Lower leg skin (tissue), 4 donors: ENCODE results near the gene C2orf69. TPM values are rescaled to one million over a fixed set of nuclear protein-coding genes. Genes with fewer than 3 reads are reported as not detected.

Experiments used
- DNase-seq, 2 donors: peaks; one replicate each; pipeline ENCODE4 v3.0.0-alpha.2; 2019; ENCODE audit warnings: low spot score in 2 of 2
- H3K4me3 ChIP-seq: fragments of 200-600 bp; sonication (generic); 2 replicates; pipeline ENCODE4 v1.5.1; 2017; ENCODE audit warnings: mild to moderate bottlenecking, low read depth; ENCODE audit not compliant: poor library complexity, severe bottlenecking
- POLR2A ChIP-seq, 2 donors: fragments of 450-650 bp; IDR thresholded peaks; one replicate each; pipeline ENCODE4 v1.6.1; 2016 to 2017; ENCODE audit warnings: antibody characterized with exemption in 2 of 2, mild to moderate bottlenecking in 1 of 2, moderate library complexity in 1 of 2
- WGBS, 2 donors: methylation state at CpG; one replicate each; pipeline ENCODE4 v1.1.5; 2018; 5-methylcytosine and 5-hydroxymethylcytosine counted together
- intact Hi-C: fragments of 100-400 bp; cut with DNase I; formaldehyde crosslinking; loops from one replicate; pipeline ENCODE4 v1.15.0; 2023; ENCODE audit warnings: low total_unique reads
- total RNA-seq, 4 donors: library from RNA; depleted of rRNA; stranded (reverse); fragments of >200 nt; gene quantifications; one replicate each; pipeline ENCODE4 v1.1.0, GENCODE V29; 2016
- TF ChIP-seq, protein P1 (sequence below), 3 donors: fragments of 450-650 bp; IDR thresholded peaks; one replicate each; pipeline ENCODE4 v1.5.1; 2016; ENCODE audit warnings: antibody characterized with exemption in 3 of 3, mild to moderate bottlenecking in 3 of 3, moderate library complexity in 2 of 3

Gene C2orf69
- total RNA-seq, 4 donors from 2014 or later, result 12.1 to 13.7 (median 12.9) TPM

DNA sequence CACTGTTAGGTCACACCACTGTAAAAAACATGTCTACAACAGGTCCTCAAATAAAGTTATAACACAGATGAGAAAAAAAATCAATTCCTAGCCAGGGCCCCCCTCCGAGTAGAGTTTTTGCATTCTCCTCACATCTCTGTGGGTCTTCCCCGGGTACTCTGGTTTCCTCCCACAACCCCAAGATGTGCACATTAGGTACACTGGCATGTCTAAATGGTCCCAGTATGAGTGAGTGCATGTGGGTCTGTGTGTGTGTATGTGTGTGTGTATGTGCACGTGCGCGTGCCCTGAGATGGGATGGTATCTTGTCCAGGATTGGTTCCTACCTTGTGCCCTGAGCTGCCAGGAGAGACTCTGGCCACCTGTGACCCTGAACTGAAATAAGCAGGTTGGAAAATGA lies 39.3 kb downstream of the C2orf69 start:
- no peak for DNase-seq
- intact Hi-C loops, result no loop called here
- 89 to 93% methylated on average over 5 of the region's 5 CpGs for WGBS, 2 donors
- no peak for TF ChIP-seq POLR2A (IDR thresholded peaks at IDR 0.05)
- TF ChIP-seq, protein P1, sequence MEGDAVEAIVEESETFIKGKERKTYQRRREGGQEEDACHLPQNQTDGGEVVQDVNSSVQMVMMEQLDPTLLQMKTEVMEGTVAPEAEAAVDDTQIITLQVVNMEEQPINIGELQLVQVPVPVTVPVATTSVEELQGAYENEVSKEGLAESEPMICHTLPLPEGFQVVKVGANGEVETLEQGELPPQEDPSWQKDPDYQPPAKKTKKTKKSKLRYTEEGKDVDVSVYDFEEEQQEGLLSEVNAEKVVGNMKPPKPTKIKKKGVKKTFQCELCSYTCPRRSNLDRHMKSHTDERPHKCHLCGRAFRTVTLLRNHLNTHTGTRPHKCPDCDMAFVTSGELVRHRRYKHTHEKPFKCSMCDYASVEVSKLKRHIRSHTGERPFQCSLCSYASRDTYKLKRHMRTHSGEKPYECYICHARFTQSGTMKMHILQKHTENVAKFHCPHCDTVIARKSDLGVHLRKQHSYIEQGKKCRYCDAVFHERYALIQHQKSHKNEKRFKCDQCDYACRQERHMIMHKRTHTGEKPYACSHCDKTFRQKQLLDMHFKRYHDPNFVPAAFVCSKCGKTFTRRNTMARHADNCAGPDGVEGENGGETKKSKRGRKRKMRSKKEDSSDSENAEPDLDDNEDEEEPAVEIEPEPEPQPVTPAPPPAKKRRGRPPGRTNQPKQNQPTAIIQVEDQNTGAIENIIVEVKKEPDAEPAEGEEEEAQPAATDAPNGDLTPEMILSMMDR (IDR thresholded peaks at IDR 0.05), result no peak
- no peak overlapping the region for H3K4me3 ChIP-seq

DNA sequence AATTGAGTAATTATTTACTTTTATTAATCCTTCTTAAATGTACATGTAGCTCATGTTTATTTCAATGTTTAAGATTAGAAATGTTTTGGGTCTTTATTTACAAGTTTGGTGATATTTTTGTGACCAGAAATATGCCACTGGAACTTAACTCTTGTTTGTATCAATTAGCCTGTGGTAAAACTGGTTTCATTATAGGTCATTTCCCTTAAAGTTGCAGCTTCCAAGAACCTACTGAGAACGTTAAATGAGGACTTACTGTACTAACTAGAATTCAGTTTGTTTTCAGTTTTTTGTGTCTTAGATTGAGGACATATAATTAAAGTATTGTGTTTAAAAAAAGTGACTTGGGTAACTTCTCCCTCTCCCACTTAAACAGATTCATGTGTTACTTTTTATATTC lies 39.9 kb downstream of the C2orf69 start:
- no peak for DNase-seq
- H3K4me3 ChIP-seq, result no peak overlapping the region
- intact Hi-C loops, result no loop called here
- 56 to 67% methylated on average over 1 of the region's 1 CpG for WGBS, 2 donors
- TF ChIP-seq POLR2A (IDR thresholded peaks at IDR 0.05), result no peak
- TF ChIP-seq, protein P1 (IDR thresholded peaks at IDR 0.05), result no peak

DNA sequence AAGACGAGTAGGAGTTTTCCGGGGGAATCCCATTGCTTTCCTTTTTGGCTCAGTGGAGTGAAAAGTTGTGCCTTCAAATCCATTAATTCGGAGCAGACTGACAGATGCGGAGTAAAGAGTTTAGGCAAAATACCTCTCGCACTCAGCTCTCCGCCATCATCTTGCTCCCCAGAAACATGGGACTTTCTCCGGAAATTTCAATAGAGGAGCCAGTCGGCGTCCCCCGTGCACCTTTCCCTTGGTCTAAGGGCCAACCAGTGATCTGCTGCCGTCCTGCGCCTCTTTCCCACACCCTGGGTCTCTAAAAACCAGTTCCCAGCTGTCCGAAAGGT lies 43.9 kb downstream of the C2orf69 start:
- 0 to 1% methylated on average over 13 of the region's 13 CpGs for WGBS, 2 donors
- intact Hi-C loops, result no loop called here
- no peak for DNase-seq
- TF ChIP-seq POLR2A (IDR thresholded peaks at IDR 0.05), result no peak
- TF ChIP-seq, protein P1 (IDR thresholded peaks at IDR 0.05), result no peak
- H3K4me3 ChIP-seq, result peak overlapping the region; percentile 100

DNA sequence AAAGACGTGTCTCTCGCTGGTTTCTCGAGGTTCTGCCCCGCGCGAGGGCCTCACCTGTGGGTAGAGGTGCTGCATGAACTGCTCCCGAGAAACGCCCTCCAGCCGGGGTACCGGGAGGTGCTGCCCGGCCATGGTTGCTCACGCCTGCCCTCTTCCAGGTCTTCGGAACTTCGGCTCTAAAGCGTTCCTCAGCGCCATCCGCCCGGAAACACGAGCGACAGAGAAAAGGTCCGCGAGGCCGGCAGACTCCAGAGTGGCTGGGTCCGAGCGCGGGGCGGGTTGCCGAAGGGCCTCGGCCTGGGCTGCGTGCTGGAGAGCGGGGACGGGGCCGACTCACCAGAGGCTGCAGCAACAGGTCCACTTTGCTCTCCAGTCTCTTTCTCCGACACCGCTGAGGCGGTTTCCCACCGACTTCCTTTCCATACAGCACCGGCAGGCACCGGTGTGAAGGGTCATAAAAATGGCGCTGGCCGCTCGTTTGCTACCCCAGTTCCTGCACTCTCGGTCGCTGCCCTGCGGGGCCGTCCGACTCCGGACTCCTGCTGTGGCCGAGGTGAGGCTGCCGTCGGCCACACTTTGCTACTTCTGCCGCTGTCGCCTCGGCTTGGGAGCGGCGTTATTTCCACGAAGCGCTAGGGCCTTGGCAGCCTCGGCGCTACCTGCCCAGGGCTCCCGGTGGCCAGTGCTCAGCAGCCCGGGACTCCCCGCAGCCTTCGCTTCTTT lies 44.4 kb downstream of the C2orf69 start, which contains the start of the genes MAIP1 and TYW5:
Gene MAIP1 (plus strand): TSS at position 244 of the 723 bp plus-strand sequence. CDS start 217 bp downstream, at position 461.
Gene TYW5 (minus strand): TSS at position 153 of the 723 bp plus-strand sequence. CDS start 21 bp downstream, at position 132.
- peak within 1 kb of the TSS; percentile 100 for H3K4me3 ChIP-seq
- TF ChIP-seq, protein P1 (IDR thresholded peaks at IDR 0.05), result peak in 1 of 3 donors; percentile 56
- TF ChIP-seq POLR2A (IDR thresholded peaks at IDR 0.05), result peak in 1 of 2 donors; percentile 9
- peak; percentile 75 to 95 for DNase-seq
- 0 to 1% methylated on average over 41 to 42 of the region's 64 CpGs for WGBS, 2 donors
- intact Hi-C loops, result no loop called here

DNA sequence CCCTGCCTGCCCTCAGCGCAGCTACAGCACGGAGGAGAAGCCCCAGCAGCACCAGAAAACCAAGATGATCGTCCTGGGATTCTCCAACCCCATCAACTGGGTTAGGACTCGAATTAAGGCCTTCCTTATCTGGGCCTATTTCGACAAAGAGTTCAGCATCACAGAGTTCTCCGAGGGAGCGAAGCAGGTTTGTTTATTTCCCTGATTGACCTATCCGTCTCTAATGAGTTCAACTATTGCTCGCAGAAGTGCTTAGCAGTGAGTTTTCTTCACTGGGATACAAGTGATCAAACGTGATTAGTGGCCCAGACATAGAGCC lies 44.9 kb downstream of the C2orf69 start:
- 0% methylated on average over 10 of the region's 10 CpGs for WGBS, 2 donors
- no peak for DNase-seq
- intact Hi-C loops, result no loop called here
- peak overlapping the region; percentile 100 for H3K4me3 ChIP-seq
- TF ChIP-seq POLR2A (IDR thresholded peaks at IDR 0.05), result no peak
- TF ChIP-seq, protein P1 (IDR thresholded peaks at IDR 0.05), result no peak

DNA sequence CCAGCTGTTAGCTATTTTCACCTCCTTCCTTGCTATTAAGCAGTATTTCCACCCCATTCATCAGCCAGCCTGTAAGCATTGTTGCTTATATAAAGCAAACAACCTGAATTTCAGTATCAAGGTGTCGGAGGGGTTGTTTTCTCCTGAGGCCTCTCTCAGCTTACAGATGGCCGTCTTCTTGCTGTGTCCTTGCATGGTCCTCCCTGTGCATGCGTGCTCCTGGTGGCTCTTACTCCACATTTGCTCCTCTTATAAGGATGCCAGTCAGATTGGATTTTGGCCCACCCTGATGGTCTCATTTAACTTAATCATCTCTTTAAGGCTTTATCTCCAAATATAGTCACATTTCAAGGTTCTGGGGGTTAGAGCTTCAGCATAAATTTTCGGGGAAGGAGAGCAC lies 46.9 kb downstream of the C2orf69 start:
- intact Hi-C loops, result no loop called here
- TF ChIP-seq, protein P1 (IDR thresholded peaks at IDR 0.05), result no peak
- TF ChIP-seq POLR2A (IDR thresholded peaks at IDR 0.05), result no peak
- WGBS, 2 donors, result 87 to 92% methylated on average over 4 of the region's 4 CpGs
- H3K4me3 ChIP-seq, result no peak overlapping the region
- DNase-seq, result no peak
